GM12878 (cell line): ENCODE data around the gene PEMT. TPM values are rescaled to one million over a fixed set of nuclear protein-coding genes. Genes with fewer than 3 reads are reported as not detected.

Experiments
- ATAC-seq: fragments of 200-7000 bp; cut with Tn5 transposase; 3 replicates; pipeline ENCODE4 v1.9.1; 2020; ENCODE audit warnings: mild to moderate bottlenecking, moderate library complexity
- BruUV-seq: library from RNA; stranded (reverse); fragments of 400-500 nt; replicated peaks from 2 replicates; lab custom pipeline; 2021; lab: Mats Ljungman, UMichigan
- CTCF ChIA-PET: fragments of 300-600 bp; sonication (Branson Sonifier 250); formaldehyde crosslinking; extraction: SDS; loops from one replicate; lab custom pipeline; 2021; ENCODE audit warnings: inconsistent platforms; lab: Yijun Ruan, JAX
- POLR2A ChIA-PET: fragments of 350-600 bp; formaldehyde crosslinking; extraction: SDS; loops from one replicate; lab custom pipeline; 2021; ENCODE audit warnings: inconsistent platforms; lab: Charles Lee
- RAD21 ChIA-PET: fragments of 300-600 bp; sonication (Branson Sonifier 250); formaldehyde crosslinking; loops from one replicate; lab custom pipeline; 2023; ENCODE audit warnings: antibody characterized with exemption; ENCODE audit not compliant: unreplicated experiment; lab: Charles Lee
- SMC1A ChIA-PET: fragments of 300-600 bp; sonication (Branson Sonifier 250); formaldehyde crosslinking; loops from one replicate; lab custom pipeline; 2023; ENCODE audit not compliant: unreplicated experiment, uncharacterized antibody; lab: Charles Lee
- DNase-seq: peaks from one replicate; pipeline ENCODE4 v3.0.0-alpha.2; 2011; ENCODE audit warnings: low read depth, low spot score
- FAIRE-seq: peaks from 3 replicates; lab custom pipeline; 2011; peaks lifted over from hg19 to GRCh38; lab: Jason Lieb, UNC
- H2AFZ ChIP-seq: 2 replicates; pipeline ENCODE4 v1.6.0; 2011; ENCODE audit warnings: low read depth, low read length, control low read depth; ENCODE audit not compliant: control insufficient read depth
- H3K27ac ChIP-seq: 2 replicates; pipeline ENCODE4 v1.5.1; 2011; ENCODE audit warnings: control low read depth; ENCODE audit not compliant: control insufficient read depth, insufficient read depth
- H3K27me3 ChIP-seq, 2 experiments: replicated peaks in 1 of 2; 2 replicates each; pipeline versions ENCODE4 v1.6.0 to v1.6.1; 2011; ENCODE audit warnings: low read length in 1 of 2; ENCODE audit not compliant: control insufficient read depth in 2 of 2, insufficient read depth in 2 of 2
- H3K36me3 ChIP-seq, 2 experiments: 2 replicates each; pipeline ENCODE4 v1.5.1; 2011; ENCODE audit warnings: low read length in 1 of 2; ENCODE audit not compliant: control insufficient read depth in 2 of 2, insufficient read depth in 2 of 2
- H3K4me1 ChIP-seq: 2 replicates; pipeline ENCODE4 v1.6.1; 2011; ENCODE audit warnings: mild to moderate bottlenecking, low read length, moderate library complexity, mixed read lengths; ENCODE audit not compliant: control insufficient read depth, insufficient read depth
- H3K4me2 ChIP-seq: 2 replicates; pipeline ENCODE4 v1.6.0; 2011; ENCODE audit warnings: control low read depth; ENCODE audit not compliant: control insufficient read depth, insufficient read depth
- H3K4me3 ChIP-seq: fragments of 200-600 bp; sonication (generic); 2 replicates; pipeline ENCODE4 v1.5.1; 2016
- H3K79me2 ChIP-seq: 2 replicates; pipeline ENCODE4 v1.6.0; 2011; ENCODE audit warnings: low read length; ENCODE audit not compliant: control insufficient read depth, insufficient read depth
- H3K9ac ChIP-seq: 2 replicates; pipeline ENCODE4 v1.8.0; 2011; ENCODE audit warnings: low read length, control low read depth, mixed read lengths; ENCODE audit not compliant: control insufficient read depth, insufficient read depth
- H3K9me3 ChIP-seq: replicated peaks from 3 replicates; pipeline ENCODE4 v1.5.1; 2011; ENCODE audit warnings: mild to moderate bottlenecking, low read length; ENCODE audit not compliant: control insufficient read depth, insufficient read depth
- H4K20me1 ChIP-seq: 2 replicates; pipeline ENCODE4 v1.6.0; 2011; ENCODE audit not compliant: control insufficient read depth, insufficient read depth
- BRCA1 ChIP-seq: IDR thresholded peaks from 2 replicates; pipeline ENCODE4 v1.6.1; 2011; ENCODE audit warnings: low read depth, low read length, improper control_type of control experiment
- CBFB ChIP-seq: IDR thresholded peaks from 2 replicates; pipeline ENCODE4 v1.6.1; 2016; ENCODE audit warnings: antibody characterized with exemption, low read depth
- CHD2 ChIP-seq: IDR thresholded peaks from 2 replicates; pipeline ENCODE4 v1.6.1; 2011; ENCODE audit warnings: low read depth, low read length, improper control_type of control experiment, borderline replicate concordance
- EP300 ChIP-seq, 2 experiments: fragments of 150-350 bp in 1 of 2; IDR thresholded peaks; 2 replicates each; pipeline ENCODE4 v1.6.1; 2011 to 2012; ENCODE audit warnings: low read depth in 2 of 2, low read length in 2 of 2, borderline replicate concordance in 1 of 2, improper control_type of control experiment in 1 of 2, inconsistent platforms in 1 of 2; ENCODE audit not compliant: control insufficient read depth in 1 of 2
- HDGF ChIP-seq: fragments of 450-650 bp; IDR thresholded peaks from 2 replicates; pipeline ENCODE4 v1.6.1; 2016; ENCODE audit warnings: antibody characterized with exemption
- IKZF1 ChIP-seq: fragments of 450-650 bp; conservative IDR thresholded peaks from 2 replicates; pipeline ENCODE4 v1.6.1; 2017; ENCODE audit warnings: antibody characterized with exemption, mild to moderate bottlenecking
- KDM1A ChIP-seq: fragments of 200-600 bp; sonication (generic); IDR thresholded peaks from 2 replicates; pipeline ENCODE4 v1.6.1; 2016; ENCODE audit warnings: borderline replicate concordance
- MEF2A ChIP-seq: IDR thresholded peaks from 2 replicates; pipeline ENCODE4 v1.6.1; 2011; ENCODE audit warnings: low read depth, mild to moderate bottlenecking, low read length, moderate library complexity; ENCODE audit not compliant: insufficient read depth
- NFYB ChIP-seq: IDR thresholded peaks from 2 replicates; pipeline ENCODE4 v1.6.1; 2011; ENCODE audit warnings: low read depth, mild to moderate bottlenecking, low read length, improper control_type of control experiment, moderate library complexity; ENCODE audit not compliant: insufficient read depth
- NR2C2 ChIP-seq: IDR thresholded peaks from 2 replicates; pipeline ENCODE4 v1.6.1; 2011; ENCODE audit warnings: borderline replicate concordance, low read depth; ENCODE audit not compliant: control insufficient read depth, insufficient read length
- SREBF2 ChIP-seq: IDR thresholded peaks from 2 replicates; pipeline ENCODE4 v1.6.1; 2012; ENCODE audit warnings: mild to moderate bottlenecking, low read length
- TAF1 ChIP-seq: IDR thresholded peaks from 2 replicates; pipeline ENCODE4 v1.6.1; 2011; ENCODE audit warnings: mild to moderate bottlenecking, low read depth, low read length, borderline replicate concordance
- TCF12 ChIP-seq: IDR thresholded peaks from 2 replicates; pipeline ENCODE4 v1.6.1; 2011; ENCODE audit warnings: low read depth, mild to moderate bottlenecking, low read length
- WGBS: methylation state at CpG from one replicate; pipeline ENCODE4 v1.1.6; 2016; ENCODE audit warnings: low lambda C conversion rate; ENCODE audit not compliant: insufficient replicate concordance, insufficient coverage; ENCODE audit errors: missing lambda C conversion rate; 5-methylcytosine and 5-hydroxymethylcytosine counted together
- in situ Hi-C: fragments of 300-500 bp; cut with MboI; formaldehyde crosslinking; loops from 9 replicates; pipeline ENCODE4 v1.14.3; 2018; ENCODE audit warnings: mixed read lengths
- intact Hi-C: fragments of 100-400 bp; cut with micrococcal nuclease; formaldehyde crosslinking; loops from one replicate; pipeline ENCODE4 v1.14.2; 2022; ENCODE audit not compliant: unreplicated experiment
- polyA plus RNA-seq, 11 experiments: library from polyadenylated mRNA; depleted of rRNA in 4 of 11; unstranded in 6 of 11; stranded (reverse) in 5 of 11; fragments of >200 nt; fragmentation: Nextera tagmentation in 4 of 11; fragmentation: Illumina TruSeq in 1 of 11; extraction: Ambion mirVana in 4 of 11; extraction: Trizol in 1 of 11; gene quantifications; 1 replicate in 1 of 11; 2 replicates in 10 of 11; pipeline versions ENCODE4 v1.2.1 to v1.2.3, GENCODE V29; 2011 to 2016; ENCODE audit warnings: inconsistent platforms in 2 of 11, missing spikeins in 2 of 11, low read depth in 1 of 11
- total RNA-seq, 4 experiments: library from RNA; depleted of rRNA in 3 of 4; stranded (reverse); fragments of >200 nt in 3 of 4; fragmentation: Illumina TruSeq in 1 of 4; extraction: Trizol in 1 of 4; gene quantifications; 2 replicates each; pipeline versions ENCODE4 v1.2.1 to v1.2.3, GENCODE V29; 2013 to 2021
- TF ChIP-seq, protein P1 (sequence below): IDR thresholded peaks from 2 replicates; pipeline ENCODE4 v1.6.1; 2012; ENCODE audit warnings: low read depth, low read length, improper control_type of control experiment
- TF ChIP-seq, protein P2 (sequence below): fragments of 450-650 bp; IDR thresholded peaks from 2 replicates; pipeline ENCODE4 v1.6.1; 2017; ENCODE audit warnings: mild to moderate bottlenecking, low read depth, inconsistent platforms; ENCODE audit not compliant: poor library complexity, severe bottlenecking
- TF ChIP-seq, protein P3 (sequence below): IDR thresholded peaks from 2 replicates; pipeline ENCODE4 v1.6.1; 2012; ENCODE audit warnings: low read depth, low read length, improper control_type of control experiment

PEMT gene
- total and polyA plus RNA-seq, 10 of the 15 experiments (the other 5 are each of a cell fraction or from before 2014, with no cell fraction given) = 2.8 to 44.7 (median 25.4) TPM

DNA sequence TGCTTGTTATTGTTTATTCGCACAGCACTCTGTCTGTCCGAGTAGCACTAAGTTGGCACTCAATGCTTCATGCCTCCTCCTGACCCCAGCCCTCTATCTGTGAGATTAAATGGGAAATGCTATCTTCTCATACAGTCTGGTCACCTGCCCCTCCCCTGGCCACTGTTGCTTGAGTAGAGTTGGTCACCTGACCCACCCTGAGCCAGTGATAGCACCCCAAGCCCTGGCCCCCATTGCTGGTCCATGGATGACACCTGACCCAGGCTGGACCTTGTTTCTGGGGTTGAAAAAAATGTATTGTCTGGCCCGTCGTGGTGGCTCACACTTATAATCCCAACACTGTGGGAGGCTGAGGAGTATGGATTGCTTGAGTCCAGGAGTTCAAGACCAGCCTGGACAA lies 8.5 kb upstream of the PEMT start (continued):
- TF ChIP-seq IKZF1 (no peak), BRCA1 (no peak), CBFB (no peak), CHD2 (no peak), NFYB (no peak)
- TF ChIP-seq, protein P1, sequence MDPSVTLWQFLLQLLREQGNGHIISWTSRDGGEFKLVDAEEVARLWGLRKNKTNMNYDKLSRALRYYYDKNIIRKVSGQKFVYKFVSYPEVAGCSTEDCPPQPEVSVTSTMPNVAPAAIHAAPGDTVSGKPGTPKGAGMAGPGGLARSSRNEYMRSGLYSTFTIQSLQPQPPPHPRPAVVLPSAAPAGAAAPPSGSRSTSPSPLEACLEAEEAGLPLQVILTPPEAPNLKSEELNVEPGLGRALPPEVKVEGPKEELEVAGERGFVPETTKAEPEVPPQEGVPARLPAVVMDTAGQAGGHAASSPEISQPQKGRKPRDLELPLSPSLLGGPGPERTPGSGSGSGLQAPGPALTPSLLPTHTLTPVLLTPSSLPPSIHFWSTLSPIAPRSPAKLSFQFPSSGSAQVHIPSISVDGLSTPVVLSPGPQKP = no peak
- TF ChIP-seq, all 136 proteins: peak for 0

DNA sequence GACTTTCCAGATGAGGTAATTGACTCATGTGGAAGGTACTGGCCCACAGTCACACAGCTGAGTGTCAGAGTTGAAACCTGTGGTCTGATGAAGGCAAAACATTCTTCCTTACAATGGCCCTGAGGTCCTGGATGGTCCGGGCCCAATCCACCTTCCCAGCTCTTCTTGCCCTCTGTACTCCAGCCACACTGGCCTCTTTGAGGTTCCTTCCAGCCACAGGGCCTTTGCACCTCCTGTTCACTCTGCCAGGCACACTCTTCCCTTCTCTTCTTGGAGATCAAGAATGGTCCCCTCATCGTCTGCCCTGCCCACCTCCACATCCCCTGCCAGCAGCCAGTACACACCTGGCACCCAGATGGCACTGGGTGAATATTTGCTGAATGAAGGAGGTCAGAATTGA lies 6.5 kb upstream of the PEMT start:
- BruUV-seq = no TSS peak
- no peaks in the 10 kb centered on the region for H3K9me3 ChIP-seq
- in situ Hi-C loops = no loop called here
- no peaks in the 10 kb centered on the region; a peak in 1 of 4 replicates for H3K27me3 ChIP-seq
- POLR2A ChIA-PET = no interaction called here
- no peak overlapping the region for H3K27ac ChIP-seq
- SMC1A ChIA-PET = interaction anchor here (0.7 kb wide), 1 partner anchor 436 kb away, joined by 5 read pairs; no protein-coding TSS in a partner anchor
- no peak overlapping the region for H3K9ac ChIP-seq
- no peak for DNase-seq
- H4K20me1 ChIP-seq = no peaks in the 10 kb centered on the region
- intact Hi-C loops = no loop called here
- H3K4me2 ChIP-seq = no peak overlapping the region
- no peaks in the 10 kb centered on the region for H3K79me2 ChIP-seq
- no peak overlapping the region for H2AFZ ChIP-seq
- FAIRE-seq = no peak
- H3K4me3 ChIP-seq = no peak overlapping the region
- H3K4me1 ChIP-seq = peaks cover 3% of the 10 kb centered on the region
- H3K36me3 ChIP-seq = no peaks in the 10 kb centered on the region
- RAD21 ChIA-PET = no interaction called here
- ATAC-seq = no peak
- 33% methylated on average over 2 of the region's 2 CpGs for WGBS
- CTCF ChIA-PET = interaction anchor here (0.6 to 1.4 kb wide), 3 partner anchors 102 to 427 kb away, joined by 3 to 4 read pairs (median 3); partner anchors contain the start of gene RASD1
- TF ChIP-seq, protein P2, sequence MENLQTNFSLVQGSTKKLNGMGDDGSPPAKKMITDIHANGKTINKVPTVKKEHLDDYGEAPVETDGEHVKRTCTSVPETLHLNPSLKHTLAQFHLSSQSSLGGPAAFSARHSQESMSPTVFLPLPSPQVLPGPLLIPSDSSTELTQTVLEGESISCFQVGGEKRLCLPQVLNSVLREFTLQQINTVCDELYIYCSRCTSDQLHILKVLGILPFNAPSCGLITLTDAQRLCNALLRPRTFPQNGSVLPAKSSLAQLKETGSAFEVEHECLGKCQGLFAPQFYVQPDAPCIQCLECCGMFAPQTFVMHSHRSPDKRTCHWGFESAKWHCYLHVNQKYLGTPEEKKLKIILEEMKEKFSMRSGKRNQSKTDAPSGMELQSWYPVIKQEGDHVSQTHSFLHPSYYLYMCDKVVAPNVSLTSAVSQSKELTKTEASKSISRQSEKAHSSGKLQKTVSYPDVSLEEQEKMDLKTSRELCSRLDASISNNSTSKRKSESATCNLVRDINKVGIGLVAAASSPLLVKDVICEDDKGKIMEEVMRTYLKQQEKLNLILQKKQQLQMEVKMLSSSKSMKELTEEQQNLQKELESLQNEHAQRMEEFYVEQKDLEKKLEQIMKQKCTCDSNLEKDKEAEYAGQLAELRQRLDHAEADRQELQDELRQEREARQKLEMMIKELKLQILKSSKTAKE = no peak
- TF ChIP-seq HDGF (no peak), MEF2A (no peak), EP300 (IDR thresholded peaks at IDR 0.05; ENCODE audit: borderline replicate concordance in 1 of 2, control insufficient read depth in 1 of 2, low read depth in 2 of 2, low read length in 2 of 2) (no peak), NR2C2 (no peak), TAF1 (no peak), KDM1A (no peak), TCF12 (no peak), SREBF2 (no peak)
- TF ChIP-seq, protein P1 = no peak
- TF ChIP-seq, protein P3, sequence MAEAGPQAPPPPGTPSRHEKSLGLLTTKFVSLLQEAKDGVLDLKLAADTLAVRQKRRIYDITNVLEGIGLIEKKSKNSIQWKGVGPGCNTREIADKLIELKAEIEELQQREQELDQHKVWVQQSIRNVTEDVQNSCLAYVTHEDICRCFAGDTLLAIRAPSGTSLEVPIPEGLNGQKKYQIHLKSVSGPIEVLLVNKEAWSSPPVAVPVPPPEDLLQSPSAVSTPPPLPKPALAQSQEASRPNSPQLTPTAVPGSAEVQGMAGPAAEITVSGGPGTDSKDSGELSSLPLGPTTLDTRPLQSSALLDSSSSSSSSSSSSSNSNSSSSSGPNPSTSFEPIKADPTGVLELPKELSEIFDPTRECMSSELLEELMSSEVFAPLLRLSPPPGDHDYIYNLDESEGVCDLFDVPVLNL = no peak
